ENCODE data around the gene CA9. TPM values are rescaled to one million over a fixed set of nuclear protein-coding genes. Genes with fewer than 3 reads are reported as not detected.

CA9 gene
- total RNA-seq, 4 donors from 2014 or later: 0.14 TPM; not detected in 3

DNA sequence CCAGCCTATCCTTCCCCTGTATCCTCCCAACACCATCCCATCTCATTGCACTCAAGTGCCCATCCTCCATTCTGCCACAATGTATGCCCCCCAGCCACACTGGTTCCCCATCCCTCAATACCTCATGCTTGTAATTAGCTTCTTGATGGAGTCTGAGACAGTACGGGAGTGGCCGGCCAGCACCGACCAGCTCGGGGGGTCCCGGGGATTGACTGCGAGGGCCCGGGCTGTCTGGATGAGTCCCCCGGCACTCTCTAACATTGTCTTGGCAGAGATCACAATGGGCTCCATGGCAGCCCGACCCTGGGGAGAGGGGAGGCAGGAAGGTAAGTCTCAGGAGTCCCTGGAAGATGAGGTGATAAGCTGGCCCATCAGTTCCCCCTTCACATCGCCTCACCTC lies 33.2 kb downstream of the CA9 start:
- H3K4me3 ChIP-seq: no peak overlapping the region
- H3K27me3 ChIP-seq: no peaks in the 10 kb centered on the region
- DNase-seq: no peak
- H3K36me3 ChIP-seq: no peaks in the 10 kb centered on the region
- TF ChIP-seq POLR2A (IDR thresholded peaks at IDR 0.05) (no peak), CTCF (IDR thresholded peaks at IDR 0.05) (no peak)
- H3K27ac ChIP-seq: no peak overlapping the region
- no peaks in the 10 kb centered on the region for H3K4me1 ChIP-seq
- intact Hi-C loops (cut with DNase I; ENCODE audit: low total_unique reads): no loop called here
- H3K9me3 ChIP-seq: no peaks in the 10 kb centered on the region

- Histone ChIP-seq H3K4me1 (no peaks in the 10 kb centered on the region), H3K36me3 (no peaks in the 10 kb centered on the region), H3K27ac (no peak overlapping the region), H3K27me3 (no peaks in the 10 kb centered on the region), H3K4me3 (no peak overlapping the region), H3K9me3 (no peaks in the 10 kb centered on the region)
- DNase-seq: no peak
- TF ChIP-seq CTCF (IDR thresholded peaks at IDR 0.05) (no peak), POLR2A (IDR thresholded peaks at IDR 0.05) (no peak)
- intact Hi-C loops (cut with DNase I; ENCODE audit: low total_unique reads): no loop called here
Observed at GRCh38 chr9:35708146-35708545, 34.4 kb downstream of the CA9 start.

GRCh38 chr9:35710818-35711500 lies 37.2 kb downstream of the CA9 start:
- intact Hi-C loops (cut with DNase I; ENCODE audit: low total_unique reads): no loop called here
- no peak overlapping the region for H3K4me3 ChIP-seq
- no peak for DNase-seq
- H3K9me3 ChIP-seq: no peaks in the 10 kb centered on the region
- H3K4me1 ChIP-seq: no peaks in the 10 kb centered on the region
- no peaks in the 10 kb centered on the region for H3K36me3 ChIP-seq
- H3K27me3 ChIP-seq: no peaks in the 10 kb centered on the region
- TF ChIP-seq POLR2A (IDR thresholded peaks at IDR 0.05) (no peak), CTCF (IDR thresholded peaks at IDR 0.05) (no peak)
- H3K27ac ChIP-seq: no peak overlapping the region

- DNase-seq: no peak
- no peaks in the 10 kb centered on the region for H3K36me3 ChIP-seq
- H3K27ac ChIP-seq: no peak overlapping the region
- no peak overlapping the region for H3K4me3 ChIP-seq
- no peak for TF ChIP-seq CTCF (IDR thresholded peaks at IDR 0.05)
- TF ChIP-seq POLR2A (IDR thresholded peaks at IDR 0.05): no peak
- no peaks in the 10 kb centered on the region for H3K9me3 ChIP-seq
- no peaks in the 10 kb centered on the region for H3K4me1 ChIP-seq
- H3K27me3 ChIP-seq: no peaks in the 10 kb centered on the region
- intact Hi-C loops (cut with DNase I; ENCODE audit: low total_unique reads): no loop called here
Observed at GRCh38 chr9:35711501-35712428, 38.0 kb downstream of the CA9 start.

All from uterus (tissue), 4 donors.